MM.1S (cell line): ENCODE results near the gene ARPP19.
"Not testable (repeated sequence)": the region's sequence is repeated elsewhere in the genome, so short reads cannot be mapped to it uniquely, and the experiment has no call there.

Source experiments
- DNase-seq: peaks from one replicate; pipeline ENCODE4 v3.0.0-alpha.2; 2015
- H2AFZ ChIP-seq: fragments of 300-600 bp; sonication (generic); 2 replicates; pipeline ENCODE4 v1.6.0; 2016; ENCODE audit warnings: antibody characterized with exemption, low read length
- H3F3A ChIP-seq: fragments of 300-600 bp; sonication (generic); 2 replicates; pipeline ENCODE4 v1.6.1; 2016; ENCODE audit warnings: mild to moderate bottlenecking, antibody characterized with exemption, low read length, moderate library complexity, mixed read lengths; ENCODE audit not compliant: insufficient read depth
- H3K27ac ChIP-seq: fragments of 300-600 bp; sonication (generic); 2 replicates; pipeline ENCODE4 v1.5.1; 2016; ENCODE audit warnings: mild to moderate bottlenecking, low read length
- H3K27me3 ChIP-seq: fragments of 300-600 bp; sonication (generic); replicated peaks from 2 replicates; pipeline ENCODE4 v1.6.0; 2016; ENCODE audit warnings: low read length; ENCODE audit not compliant: insufficient read depth
- H3K36me3 ChIP-seq: fragments of 300-600 bp; sonication (generic); replicated peaks from 2 replicates; pipeline ENCODE4 v1.6.1; 2016; ENCODE audit warnings: mild to moderate bottlenecking, low read length, mixed read lengths; ENCODE audit not compliant: insufficient read depth
- H3K4me1 ChIP-seq: fragments of 300-600 bp; sonication (generic); 2 replicates; pipeline ENCODE4 v1.6.1; 2016; ENCODE audit warnings: low read length, mixed read lengths
- H3K4me2 ChIP-seq: fragments of 300-600 bp; sonication (generic); 2 replicates; pipeline ENCODE4 v1.6.0; 2016; ENCODE audit warnings: low read depth, low read length
- H3K4me3 ChIP-seq: fragments of 300-600 bp; sonication (generic); 2 replicates; pipeline ENCODE4 v1.5.1; 2016; ENCODE audit warnings: low read length, mixed read lengths
- H3K79me2 ChIP-seq: fragments of 300-600 bp; sonication (generic); 2 replicates; pipeline ENCODE4 v1.6.1; 2016; ENCODE audit warnings: mixed run types, low read length, mixed read lengths
- H3K9ac ChIP-seq: fragments of 300-600 bp; sonication (generic); 2 replicates; pipeline ENCODE4 v1.6.1; 2016; ENCODE audit warnings: low read length, mixed read lengths
- H3K9me2 ChIP-seq: fragments of 300-600 bp; sonication (generic); replicated peaks from 2 replicates; pipeline ENCODE4 v1.6.1; 2016; ENCODE audit warnings: mild to moderate bottlenecking, low read length, mixed read lengths; ENCODE audit not compliant: insufficient read depth
- H3K9me3 ChIP-seq: fragments of 300-600 bp; sonication (generic); replicated peaks from 2 replicates; pipeline ENCODE4 v1.6.1; 2016; ENCODE audit warnings: mild to moderate bottlenecking, low read length, mixed read lengths; ENCODE audit not compliant: insufficient read depth
- H4K20me1 ChIP-seq: fragments of 300-600 bp; sonication (generic); 2 replicates; pipeline ENCODE4 v1.6.1; 2016; ENCODE audit warnings: mild to moderate bottlenecking, low read length, moderate library complexity, mixed read lengths; ENCODE audit not compliant: insufficient read depth
- CTCF ChIP-seq: fragments of 300-600 bp; sonication (generic); IDR thresholded peaks from 2 replicates; pipeline ENCODE4 v1.5.1; 2016; ENCODE audit warnings: antibody characterized with exemption, low read length, mixed read lengths
- EZH2 ChIP-seq: fragments of 300-600 bp; sonication (generic); optimal IDR thresholded peaks from 2 replicates; pipeline ENCODE3; 2017; ENCODE audit warnings: low read depth, mild to moderate bottlenecking, antibody characterized with exemption, low read length, mixed read lengths
- EZH2phosphoT487 ChIP-seq: fragments of 300-600 bp; sonication (generic); IDR thresholded peaks from 2 replicates; pipeline ENCODE4 v1.6.1; 2018; ENCODE audit warnings: antibody characterized with exemption, low read length

The ARPP19 gene

GRCh38 chr15:52518487-52519371 is 50.1 kb downstream of the ARPP19 start:
- no peak overlapping the region for H2AFZ ChIP-seq
- H3F3A ChIP-seq, result peaks cover 15% of the 10 kb centered on the region
- H3K9me3 ChIP-seq, result no peaks in the 10 kb centered on the region
- H3K36me3 ChIP-seq, result no peaks in the 10 kb centered on the region; the same call in 1 of the 2 replicates
- no peaks in the 10 kb centered on the region for H4K20me1 ChIP-seq
- H3K4me2 ChIP-seq, result no peak overlapping the region
- no peak for DNase-seq
- H3K79me2 ChIP-seq, result peaks cover 99% of the 10 kb centered on the region
- no peak overlapping the region for H3K9ac ChIP-seq
- H3K27me3 ChIP-seq, result no peaks in the 10 kb centered on the region
- peaks cover 64% of the 10 kb centered on the region for H3K4me1 ChIP-seq
- no peak overlapping the region for H3K4me3 ChIP-seq
- H3K27ac ChIP-seq, result no peak overlapping the region
- no peaks in the 10 kb centered on the region for H3K9me2 ChIP-seq
- TF ChIP-seq CTCF (no peak), EZH2phosphoT487 (no peak), EZH2 (no peak)

GRCh38 chr15:52517014-52517413 is 51.8 kb downstream of the ARPP19 start:
- no peaks in the 10 kb centered on the region for H4K20me1 ChIP-seq
- H3K27ac ChIP-seq, result no peak overlapping the region
- H3K9me2 ChIP-seq, result no peaks in the 10 kb centered on the region
- no peak overlapping the region for H2AFZ ChIP-seq
- no peak overlapping the region for H3K4me2 ChIP-seq
- peaks cover 97% of the 10 kb centered on the region for H3K79me2 ChIP-seq
- H3F3A ChIP-seq, result peaks cover 15% of the 10 kb centered on the region
- DNase-seq, result no peak
- H3K27me3 ChIP-seq, result no peaks in the 10 kb centered on the region
- no peaks in the 10 kb centered on the region for H3K9me3 ChIP-seq
- H3K4me1 ChIP-seq, result peaks cover 48% of the 10 kb centered on the region
- no peak overlapping the region for H3K4me3 ChIP-seq
- TF ChIP-seq EZH2phosphoT487, result no peak
- H3K9ac ChIP-seq, result no peak overlapping the region
- no peaks in the 10 kb centered on the region; the same call in 1 of the 2 replicates for H3K36me3 ChIP-seq

- no peaks in the 10 kb centered on the region for H3K9me3 ChIP-seq
- H4K20me1 ChIP-seq, result no peaks in the 10 kb centered on the region
- no peak for TF ChIP-seq CTCF
- no peak for TF ChIP-seq EZH2
- no peak for TF ChIP-seq EZH2phosphoT487
- H3K4me2 ChIP-seq, result no peak overlapping the region
- no peak overlapping the region for H3K9ac ChIP-seq
- no peak overlapping the region for H3K4me3 ChIP-seq
- H3K4me1 ChIP-seq, result peaks cover 45% of the 10 kb centered on the region
- peaks cover 97% of the 10 kb centered on the region for H3K79me2 ChIP-seq
- peaks cover under 1% of the 10 kb centered on the region; the same call in 1 of the 2 replicates for H3F3A ChIP-seq
- DNase-seq, result no peak
- H3K27ac ChIP-seq, result no peak overlapping the region
- no peaks in the 10 kb centered on the region for H3K9me2 ChIP-seq
- H2AFZ ChIP-seq, result no peak overlapping the region
- no peaks in the 10 kb centered on the region; the same call in 1 of the 2 replicates for H3K36me3 ChIP-seq
- H3K27me3 ChIP-seq, result no peaks in the 10 kb centered on the region
Measured at GRCh38 chr15:52515343-52515742, 53.5 kb downstream of the ARPP19 start.

- Histone ChIP-seq H3K9ac (no peak overlapping the region), H3K9me3 (no peaks in the 10 kb centered on the region), H3K9me2 (no peaks in the 10 kb centered on the region), H3K4me3 (no peak overlapping the region), H3K36me3 (no peaks in the 10 kb centered on the region; the same call in 1 of the 2 replicates), H3K27ac (no peak overlapping the region), H3K27me3 (no peaks in the 10 kb centered on the region), H2AFZ (no peak overlapping the region), H4K20me1 (no peaks in the 10 kb centered on the region), H3K4me2 (no peak overlapping the region), H3K4me1 (peaks cover 48% of the 10 kb centered on the region), H3K79me2 (peaks cover 97% of the 10 kb centered on the region), H3F3A (no peaks in the 10 kb centered on the region; the same call in 1 of the 2 replicates)
- TF ChIP-seq EZH2 (no peak), EZH2phosphoT487 (no peak), CTCF (no peak)
- no peak for DNase-seq
Measured at GRCh38 chr15:52514482-52514881, 54.3 kb downstream of the ARPP19 start.

GRCh38 chr15:52512869-52513268 is 56.0 kb downstream of the ARPP19 start:
- not testable (repeated sequence) for H4K20me1 ChIP-seq, H3K36me3 ChIP-seq, H2AFZ ChIP-seq, H3K27ac ChIP-seq, H3K9ac ChIP-seq, H3K9me2 ChIP-seq, H3K9me3 ChIP-seq, H3K27me3 ChIP-seq, H3K4me3 ChIP-seq, DNase-seq, H3K4me2 ChIP-seq, H3F3A ChIP-seq
- H3K4me1 ChIP-seq, result peaks cover 51% of the 10 kb centered on the region
- peaks cover 98% of the 10 kb centered on the region for H3K79me2 ChIP-seq
